SK-N-SH treated with all-trans-retinoic acid at 6 μM for 48 hours (cell line): ENCODE results near the gene AGBL1.

Experiments
- ATAC-seq: fragments of 200-7000 bp; cut with Tn5 transposase; 3 replicates; pipeline ENCODE4 v1.9.1; 2020; ENCODE audit warnings: mild to moderate bottlenecking, moderate library complexity
- ARNTL ChIP-seq: fragments of 450-650 bp; formaldehyde crosslinking; IDR thresholded peaks from 2 replicates; pipeline ENCODE4 v1.5.0; 2020; ENCODE audit warnings: low read depth, mild to moderate bottlenecking, moderate library complexity, borderline replicate concordance
- BACH2 ChIP-seq: fragments of 250-450 bp; sonication (Bioruptor Pico); IDR thresholded peaks from 2 replicates; pipeline ENCODE4 v1.9.0; 2021; ENCODE audit warnings: mild to moderate bottlenecking, borderline replicate concordance
- CSDC2 ChIP-seq: fragments of 250-450 bp; sonication (Bioruptor Pico); IDR thresholded peaks from 2 replicates; pipeline ENCODE4 v1.5.0; 2020; ENCODE audit warnings: mild to moderate bottlenecking, moderate library complexity
- CSRNP3 ChIP-seq: fragments of 250-450 bp; sonication (Bioruptor Pico); IDR thresholded peaks from 2 replicates; pipeline ENCODE4 v1.5.1; 2021; ENCODE audit warnings: mild to moderate bottlenecking, moderate library complexity
- ESRRG ChIP-seq: fragments of 250-450 bp; sonication (Bioruptor Pico); IDR thresholded peaks from 2 replicates; pipeline ENCODE4 v1.6.1; 2021; ENCODE audit warnings: mild to moderate bottlenecking
- GLIS3 ChIP-seq: fragments of 250-450 bp; sonication (Bioruptor Pico); IDR thresholded peaks from 2 replicates; pipeline ENCODE4 v1.5.0; 2020; ENCODE audit warnings: mild to moderate bottlenecking, moderate library complexity
- ISL1 ChIP-seq: fragments of 250-450 bp; sonication (Bioruptor Pico); IDR thresholded peaks from 2 replicates; pipeline ENCODE4 v2.1.2; 2022; ENCODE audit warnings: mild to moderate bottlenecking, moderate library complexity
- OSR1 ChIP-seq: fragments of 250-450 bp; sonication (Bioruptor Pico); IDR thresholded peaks from 2 replicates; pipeline ENCODE4 v1.8.0; 2022; ENCODE audit warnings: moderate library complexity, mild to moderate bottlenecking, inconsistent platforms
- PATZ1 ChIP-seq: fragments of 250-450 bp; sonication (Bioruptor Pico); IDR thresholded peaks from 2 replicates; pipeline ENCODE4 v1.8.0; 2020; ENCODE audit warnings: mild to moderate bottlenecking, moderate library complexity, borderline replicate concordance
- POU6F1 ChIP-seq: fragments of 250-450 bp; sonication (Bioruptor Pico); IDR thresholded peaks from 2 replicates; pipeline ENCODE4 v1.8.0; 2021; ENCODE audit warnings: low read depth, mild to moderate bottlenecking, moderate library complexity, borderline replicate concordance
- PPARA ChIP-seq: fragments of 250-450 bp; sonication (Bioruptor Pico); IDR thresholded peaks from 2 replicates; pipeline ENCODE4 v1.5.0; 2020; ENCODE audit warnings: mild to moderate bottlenecking, borderline replicate concordance
- RARB ChIP-seq: fragments of 250-450 bp; sonication (Bioruptor Pico); IDR thresholded peaks from 2 replicates; pipeline ENCODE4 v1.8.0; 2021; ENCODE audit warnings: mild to moderate bottlenecking, moderate library complexity
- SNAI2 ChIP-seq: fragments of 250-450 bp; sonication (Bioruptor Pico); IDR thresholded peaks from 2 replicates; pipeline ENCODE4 v1.5.0; 2020; ENCODE audit warnings: mild to moderate bottlenecking, moderate library complexity
- TCF4 ChIP-seq: fragments of 250-450 bp; sonication (Bioruptor Pico); IDR thresholded peaks from 2 replicates; pipeline ENCODE4 v1.8.0; 2021; ENCODE audit warnings: mild to moderate bottlenecking, moderate library complexity, borderline replicate concordance
- TOX ChIP-seq: fragments of 250-450 bp; sonication (Bioruptor Pico); IDR thresholded peaks from 2 replicates; pipeline ENCODE4 v1.8.0; 2021; ENCODE audit warnings: mild to moderate bottlenecking, moderate library complexity, borderline replicate concordance
- TSHZ2 ChIP-seq: fragments of 250-450 bp; sonication (Bioruptor Pico); IDR thresholded peaks from 2 replicates; pipeline ENCODE4 v1.5.0; 2020; ENCODE audit warnings: mild to moderate bottlenecking, moderate library complexity
- ZC3H10 ChIP-seq: fragments of 250-450 bp; sonication (Bioruptor Pico); IDR thresholded peaks from 2 replicates; pipeline ENCODE4 v1.5.1; 2021; ENCODE audit warnings: mild to moderate bottlenecking, moderate library complexity
- ZFP3 ChIP-seq: fragments of 250-450 bp; sonication (Bioruptor Pico); IDR thresholded peaks from 2 replicates; pipeline ENCODE4 v1.5.0; 2020; ENCODE audit warnings: mild to moderate bottlenecking, moderate library complexity
- ZFP30 ChIP-seq: fragments of 450-650 bp; formaldehyde crosslinking; IDR thresholded peaks from 2 replicates; pipeline ENCODE4 v1.5.0; 2022; ENCODE audit warnings: mild to moderate bottlenecking, moderate library complexity
- ZNF565 ChIP-seq: fragments of 450-650 bp; formaldehyde crosslinking; conservative IDR thresholded peaks from 2 replicates; pipeline ENCODE4 v1.5.0; 2020; ENCODE audit warnings: low read depth, mild to moderate bottlenecking, moderate library complexity
- ZNF70 ChIP-seq: fragments of 450-650 bp; formaldehyde crosslinking; IDR thresholded peaks from 2 replicates; pipeline ENCODE4 v1.5.0; 2020; ENCODE audit warnings: mild to moderate bottlenecking, moderate library complexity
- ZNF8 ChIP-seq: fragments of 450-650 bp; formaldehyde crosslinking; IDR thresholded peaks from 2 replicates; pipeline ENCODE4 v1.5.0; 2020; ENCODE audit warnings: mild to moderate bottlenecking, moderate library complexity
- TF ChIP-seq, protein P1 (sequence below): fragments of 250-450 bp; sonication (Bioruptor Pico); IDR thresholded peaks from 2 replicates; pipeline ENCODE4 v1.5.1; 2020; ENCODE audit warnings: low read depth, mild to moderate bottlenecking, moderate library complexity

The AGBL1 gene

DNA sequence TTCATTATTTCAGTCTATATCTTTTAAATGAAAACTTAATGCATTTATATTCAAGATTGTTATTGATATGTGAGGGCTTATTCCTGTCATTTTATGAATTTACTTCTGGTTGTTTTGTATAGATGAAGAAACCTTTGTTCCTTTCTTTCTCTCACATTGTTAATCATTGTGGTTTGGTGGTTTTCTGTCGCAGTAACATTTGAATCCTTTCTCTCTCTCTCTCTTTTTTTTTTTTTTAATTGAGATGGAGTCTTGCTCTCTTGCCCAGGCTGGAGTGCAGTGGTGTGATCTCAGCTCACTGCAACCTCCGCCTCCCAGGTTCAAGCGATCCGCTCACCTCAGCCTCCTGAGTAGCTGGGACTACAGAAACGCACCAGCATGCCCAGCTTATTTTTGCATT is 22.1 kb downstream of the AGBL1 start:
- ATAC-seq, result no peak
- no peak for TF ChIP-seq ISL1 (CRISPR knock-in tag)
- TF ChIP-seq RARB (CRISPR knock-in tag), result no peak
- no peak for TF ChIP-seq ZNF8 (CRISPR knock-in tag)
- no peak for TF ChIP-seq TOX
- TF ChIP-seq CSDC2 (CRISPR knock-in tag), result no peak
- no peak for TF ChIP-seq ZNF70 (CRISPR knock-in tag)
- no peak for TF ChIP-seq ARNTL (CRISPR knock-in tag)
- no peak for TF ChIP-seq ZC3H10 (CRISPR knock-in tag)
- TF ChIP-seq POU6F1, result no peak
- no peak for TF ChIP-seq TCF4 (CRISPR knock-in tag)
- no peak for TF ChIP-seq ZFP30
- no peak for TF ChIP-seq SNAI2 (CRISPR knock-in tag)
- no peak for TF ChIP-seq CSRNP3 (CRISPR knock-in tag)
- TF ChIP-seq OSR1, result no peak
- no peak for TF ChIP-seq GLIS3 (CRISPR knock-in tag)
- TF ChIP-seq PATZ1 (CRISPR knock-in tag), result no peak
- TF ChIP-seq ESRRG (CRISPR knock-in tag), result no peak
- no peak for TF ChIP-seq TSHZ2
- TF ChIP-seq, protein P1, sequence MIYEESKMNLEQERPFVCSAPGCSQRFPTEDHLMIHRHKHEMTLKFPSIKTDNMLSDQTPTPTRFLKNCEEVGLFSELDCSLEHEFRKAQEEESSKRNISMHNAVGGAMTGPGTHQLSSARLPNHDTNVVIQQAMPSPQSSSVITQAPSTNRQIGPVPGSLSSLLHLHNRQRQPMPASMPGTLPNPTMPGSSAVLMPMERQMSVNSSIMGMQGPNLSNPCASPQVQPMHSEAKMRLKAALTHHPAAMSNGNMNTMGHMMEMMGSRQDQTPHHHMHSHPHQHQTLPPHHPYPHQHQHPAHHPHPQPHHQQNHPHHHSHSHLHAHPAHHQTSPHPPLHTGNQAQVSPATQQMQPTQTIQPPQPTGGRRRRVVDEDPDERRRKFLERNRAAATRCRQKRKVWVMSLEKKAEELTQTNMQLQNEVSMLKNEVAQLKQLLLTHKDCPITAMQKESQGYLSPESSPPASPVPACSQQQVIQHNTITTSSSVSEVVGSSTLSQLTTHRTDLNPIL (CRISPR knock-in tag), result no peak
- TF ChIP-seq ZFP3 (CRISPR knock-in tag), result no peak

- TF ChIP-seq POU6F1, result no peak
- no peak for TF ChIP-seq CSDC2 (CRISPR knock-in tag)
- TF ChIP-seq ARNTL (CRISPR knock-in tag), result no peak
- TF ChIP-seq ESRRG (CRISPR knock-in tag), result no peak
- no peak for TF ChIP-seq BACH2 (CRISPR knock-in tag)
- ATAC-seq, result no peak
Observed at GRCh38 chr15:86103825-86104224, 24.2 kb downstream of the AGBL1 start.

DNA sequence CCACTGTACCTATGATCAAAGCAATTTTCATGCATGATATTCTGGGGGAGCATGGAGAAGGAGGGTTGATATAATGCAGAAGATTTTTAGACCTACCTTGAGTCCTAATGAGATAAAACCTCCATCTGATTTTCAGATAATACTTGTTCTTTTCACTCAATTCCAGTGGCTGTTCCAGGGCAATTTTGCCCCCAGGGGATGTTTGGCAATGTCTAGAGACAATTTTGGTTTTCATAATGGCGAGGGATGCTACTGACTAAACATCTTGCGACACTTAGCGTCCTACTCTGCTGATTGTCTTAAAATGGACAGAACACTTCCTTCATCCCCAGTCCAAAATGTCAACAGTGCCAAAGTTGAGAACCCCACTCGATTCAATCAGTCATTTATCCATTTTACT is 26.6 kb downstream of the AGBL1 start:
- TF ChIP-seq ZNF70 (CRISPR knock-in tag), result no peak
- no peak for TF ChIP-seq TOX
- no peak for TF ChIP-seq ZNF8 (CRISPR knock-in tag)
- no peak for TF ChIP-seq PPARA (CRISPR knock-in tag)
- no peak for TF ChIP-seq SNAI2 (CRISPR knock-in tag)
- TF ChIP-seq GLIS3 (CRISPR knock-in tag), result no peak
- no peak for TF ChIP-seq ZC3H10 (CRISPR knock-in tag)
- TF ChIP-seq POU6F1, result no peak
- TF ChIP-seq ZNF565 (CRISPR knock-in tag), result no peak
- TF ChIP-seq PATZ1 (CRISPR knock-in tag), result no peak
- no peak for ATAC-seq
